HG03196 (cell line): Measurements from ENCODE around the gene SP9.
A peak's percentile ranks its signal among the peaks of the same experiment; 100 is the strongest.

Experiments
- ATAC-seq: cut with Tn5 transposase; IDR thresholded peaks from one replicate; pipeline ENCODE4 v1.9.1; 2021; ENCODE audit not compliant: unreplicated experiment

The SP9 gene

GRCh38 chr2:174333372-174334277 is 1.1 kb upstream of the SP9 start:
- ATAC-seq, result no peak

- no peak for ATAC-seq
Observed at GRCh38 chr2:174334278-174334715, 457 bp upstream of the SP9 start.

- no peak for ATAC-seq
Observed at GRCh38 chr2:174335254-174335987, 667 bp downstream of the SP9 start.

- ATAC-seq, result no peak
Observed at GRCh38 chr2:174335988-174336500, 1.3 kb downstream of the SP9 start.

- peak; percentile 34 for ATAC-seq
Observed at GRCh38 chr2:174336501-174337336, 2.0 kb downstream of the SP9 start.

- ATAC-seq, result no peak
Observed at GRCh38 chr2:174337337-174338146, 2.8 kb downstream of the SP9 start.

- ATAC-seq, result no peak
Observed at GRCh38 chr2:174338147-174338605, 3.4 kb downstream of the SP9 start.

- ATAC-seq, result no peak
Observed at GRCh38 chr2:174338671-174339560, 4.2 kb downstream of the SP9 start.

- ATAC-seq, result no peak
Observed at GRCh38 chr2:174339561-174340399, 5.0 kb downstream of the SP9 start.

- no peak for ATAC-seq
Observed at GRCh38 chr2:174340400-174341292, 5.9 kb downstream of the SP9 start.

- ATAC-seq, result peak; percentile 60
Observed at GRCh38 chr2:174341293-174341994, 6.7 kb downstream of the SP9 start.

- ATAC-seq, result no peak
Observed at GRCh38 chr2:174341995-174342685, 7.4 kb downstream of the SP9 start.

GRCh38 chr2:174342686-174343342 is 8.1 kb downstream of the SP9 start:
- ATAC-seq, result no peak

- ATAC-seq, result no peak
Observed at GRCh38 chr2:174343343-174343622, 8.5 kb downstream of the SP9 start.

- ATAC-seq, result no peak
Observed at GRCh38 chr2:174343623-174344455, 9.1 kb downstream of the SP9 start.
